GM13977 (cell line): ENCODE measurements around the gene PRMT7.

Experiments
- DNase-seq: peaks from one replicate; pipeline ENCODE4 v3.0.0; 2012; ENCODE audit warnings: low spot score
- in situ Hi-C: fragments of 300-500 bp; cut with MboI; formaldehyde crosslinking; loops from one replicate; pipeline ENCODE4 v1.12.0; 2022; ENCODE audit warnings: low sequenced_read_pairs, low pct_unique_long_range_greater_than_20kb, mixed read lengths, inconsistent platforms; ENCODE audit not compliant: unreplicated experiment
- TF ChIP-seq, protein P1 (sequence below): IDR thresholded peaks from 2 replicates; pipeline ENCODE4 v1.5.1; 2012; ENCODE audit warnings: mild to moderate bottlenecking, control low read depth; ENCODE audit not compliant: insufficient read depth; ENCODE audit errors: extremely low read depth, missing control alignments

Gene PRMT7

DNA sequence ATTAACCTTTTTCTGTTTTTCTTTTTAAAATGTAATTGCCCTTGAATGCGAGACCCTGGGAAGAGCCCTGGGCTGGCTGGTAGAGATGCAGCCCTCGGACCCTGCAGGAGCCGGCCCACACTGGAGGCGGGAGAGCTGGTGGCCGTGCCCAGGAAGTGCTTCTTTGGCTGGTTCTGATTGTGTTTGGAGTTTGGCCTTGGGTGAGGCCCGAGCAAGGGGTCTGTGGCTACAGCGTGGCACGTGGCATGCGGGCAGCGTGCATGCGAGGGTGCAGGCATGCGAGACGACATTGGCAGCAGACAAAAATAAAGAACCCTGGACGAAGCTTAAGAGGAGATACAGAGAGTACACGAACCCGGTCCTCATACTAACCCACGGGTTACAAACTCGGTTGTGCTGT is 49.7 kb downstream of the PRMT7 start:
- in situ Hi-C loops: no loop called here

GRCh38 chr16:68360956-68361355 is 50.1 kb downstream of the PRMT7 start:
- in situ Hi-C loops: no loop called here
- no peak for DNase-seq
- TF ChIP-seq, protein P1, sequence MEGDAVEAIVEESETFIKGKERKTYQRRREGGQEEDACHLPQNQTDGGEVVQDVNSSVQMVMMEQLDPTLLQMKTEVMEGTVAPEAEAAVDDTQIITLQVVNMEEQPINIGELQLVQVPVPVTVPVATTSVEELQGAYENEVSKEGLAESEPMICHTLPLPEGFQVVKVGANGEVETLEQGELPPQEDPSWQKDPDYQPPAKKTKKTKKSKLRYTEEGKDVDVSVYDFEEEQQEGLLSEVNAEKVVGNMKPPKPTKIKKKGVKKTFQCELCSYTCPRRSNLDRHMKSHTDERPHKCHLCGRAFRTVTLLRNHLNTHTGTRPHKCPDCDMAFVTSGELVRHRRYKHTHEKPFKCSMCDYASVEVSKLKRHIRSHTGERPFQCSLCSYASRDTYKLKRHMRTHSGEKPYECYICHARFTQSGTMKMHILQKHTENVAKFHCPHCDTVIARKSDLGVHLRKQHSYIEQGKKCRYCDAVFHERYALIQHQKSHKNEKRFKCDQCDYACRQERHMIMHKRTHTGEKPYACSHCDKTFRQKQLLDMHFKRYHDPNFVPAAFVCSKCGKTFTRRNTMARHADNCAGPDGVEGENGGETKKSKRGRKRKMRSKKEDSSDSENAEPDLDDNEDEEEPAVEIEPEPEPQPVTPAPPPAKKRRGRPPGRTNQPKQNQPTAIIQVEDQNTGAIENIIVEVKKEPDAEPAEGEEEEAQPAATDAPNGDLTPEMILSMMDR: no peak

More for the DNA sequence above, 49.7 kb downstream of the PRMT7 start:
- TF ChIP-seq, protein P1: no peak
- no peak for DNase-seq

DNA sequence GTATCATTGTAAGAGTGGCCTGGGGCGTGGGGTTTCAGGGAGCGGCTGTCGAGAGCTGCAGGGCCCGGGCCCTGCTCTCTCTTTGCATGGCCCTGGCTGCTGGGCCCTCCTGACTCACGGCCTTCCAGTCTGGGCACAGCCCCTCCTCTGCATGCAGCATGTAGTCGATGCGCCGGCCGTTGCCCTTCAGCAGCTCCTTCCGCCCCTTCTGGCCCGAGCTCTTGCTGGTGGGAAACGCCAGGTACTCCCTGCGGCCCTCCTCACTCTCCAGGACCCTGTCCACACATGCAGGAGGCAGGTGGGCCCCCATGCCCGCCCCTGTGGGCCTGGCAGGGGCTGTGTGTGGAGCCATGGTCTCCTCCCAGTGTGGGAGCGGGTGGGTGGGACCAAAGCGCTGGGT is 50.7 kb downstream of the PRMT7 start:
- in situ Hi-C loops: no loop called here
- no peak for DNase-seq
- TF ChIP-seq, protein P1: no peak

DNA sequence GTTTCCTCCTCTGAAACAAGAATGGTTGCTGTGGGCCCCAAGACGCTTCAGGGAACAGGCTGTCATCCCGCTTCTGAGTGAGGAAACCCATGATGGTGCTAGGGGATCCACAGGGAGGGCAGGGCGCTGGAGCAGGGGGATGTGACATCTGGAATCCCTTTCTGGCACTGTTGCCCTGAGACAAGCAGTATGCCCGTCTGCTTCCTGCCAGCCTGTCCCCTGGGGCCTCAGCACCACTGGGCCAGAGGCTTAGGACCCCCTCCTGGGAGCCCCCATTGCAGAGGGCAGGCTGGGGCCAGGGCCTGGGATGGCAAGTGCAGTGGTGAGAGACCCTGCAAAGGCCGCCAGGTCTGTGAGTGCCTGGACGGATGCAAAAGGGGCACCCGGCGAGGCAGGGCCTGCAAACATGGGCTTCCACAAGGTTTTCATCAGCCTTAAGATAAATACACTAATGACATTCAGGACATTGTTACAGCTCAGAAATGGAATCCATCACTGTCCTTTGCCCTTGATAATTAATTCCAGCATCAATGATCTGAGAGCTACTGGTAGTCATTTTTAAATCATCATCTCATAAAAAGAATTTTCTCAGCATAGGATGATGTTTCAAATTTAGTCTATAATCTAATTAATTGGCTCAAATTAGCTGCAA is 51.6 kb downstream of the PRMT7 start:
- DNase-seq: no peak
- TF ChIP-seq, protein P1: no peak
- in situ Hi-C loops: no loop called here

- DNase-seq: no peak
- in situ Hi-C loops: no loop called here
- TF ChIP-seq, protein P1: no peak
Observed at GRCh38 chr16:68362947-68363657, 52.3 kb downstream of the PRMT7 start.

- TF ChIP-seq, protein P1: no peak
- in situ Hi-C loops: no loop called here
- no peak for DNase-seq
Observed at GRCh38 chr16:68363658-68364521, 53.1 kb downstream of the PRMT7 start.
